IMR-90 (cell line): ENCODE measurements around the gene CDK5RAP2. TPM values are rescaled to one million over a fixed set of nuclear protein-coding genes. Genes with fewer than 3 reads are reported as not detected.
A peak's percentile ranks its signal among the peaks of the same experiment; 100 is the strongest.

ENCODE experiments used
- ATAC-seq: fragments of 200-7000 bp; cut with Tn5 transposase; 2 replicates; pipeline ENCODE4 v1.9.1; 2020; ENCODE audit warnings: low read depth, mild to moderate bottlenecking, moderate library complexity
- BruUV-seq: library from RNA; stranded (reverse); fragments of 400-500 nt; replicated peaks from 2 replicates; lab custom pipeline; 2021; lab: Mats Ljungman, UMichigan
- CTCF ChIA-PET: fragments of 300-600 bp; formaldehyde crosslinking; extraction: SDS; loops from one replicate; lab custom pipeline; 2021; ENCODE audit warnings: antibody characterized with exemption; lab: Yijun Ruan, JAX
- POLR2A ChIA-PET: fragments of 300-600 bp; sonication (Branson Sonifier 250); formaldehyde crosslinking; loops from one replicate; lab custom pipeline; 2022; ENCODE audit warnings: antibody characterized with exemption; ENCODE audit not compliant: unreplicated experiment; lab: Charles Lee
- DNase-seq: peaks from one replicate; pipeline ENCODE4 v3.0.0; 2013
- H2AFZ ChIP-seq: replicated peaks from 2 replicates; pipeline ENCODE3; 2013; ENCODE audit warnings: low read length, mild to moderate bottlenecking; ENCODE audit not compliant: poor library complexity
- H2AK5ac ChIP-seq: 2 replicates; pipeline ENCODE4 v1.6.1; 2013; ENCODE audit warnings: low read depth, low read length, inconsistent platforms
- H2AK9ac ChIP-seq: replicated peaks from 2 replicates; pipeline ENCODE3; 2013; ENCODE audit warnings: mild to moderate bottlenecking, low read depth, low read length, moderate library complexity; ENCODE audit not compliant: poor library complexity
- H2BK120ac ChIP-seq: 2 replicates; pipeline ENCODE4 v1.6.1; 2013; ENCODE audit warnings: low read depth, low read length, inconsistent platforms
- H2BK15ac ChIP-seq: 3 replicates; pipeline ENCODE4 v1.6.1; 2013; ENCODE audit warnings: low read depth, low read length, inconsistent platforms
- H2BK20ac ChIP-seq: 2 replicates; pipeline ENCODE4 v1.6.1; 2013; ENCODE audit warnings: low read depth, mild to moderate bottlenecking, inconsistent platforms, low read length, moderate library complexity
- H2BK5ac ChIP-seq: 2 replicates; pipeline ENCODE4 v1.6.1; 2013; ENCODE audit warnings: mild to moderate bottlenecking, low read depth, low read length, inconsistent platforms; ENCODE audit not compliant: poor library complexity, severe bottlenecking
- H3K14ac ChIP-seq: replicated peaks from 2 replicates; pipeline ENCODE4 v1.6.1; 2013; ENCODE audit warnings: low read depth, low read length, inconsistent platforms
- H3K18ac ChIP-seq: 2 replicates; pipeline ENCODE4 v1.6.1; 2013; ENCODE audit warnings: low read depth, low read length, control low read depth
- H3K23ac ChIP-seq: 2 replicates; pipeline ENCODE4 v1.6.1; 2013; ENCODE audit warnings: low read depth, low read length, inconsistent platforms
- H3K27ac ChIP-seq: 2 replicates; pipeline ENCODE4 v1.5.1; 2013; ENCODE audit warnings: mild to moderate bottlenecking, control low read depth, low read length; ENCODE audit not compliant: insufficient read depth
- H3K27me3 ChIP-seq: 2 replicates; pipeline ENCODE4 v1.6.1; 2013; ENCODE audit warnings: low read length; ENCODE audit not compliant: control insufficient read depth, insufficient read depth
- H3K36me3 ChIP-seq: 2 replicates; pipeline ENCODE4 v1.6.1; 2013; ENCODE audit warnings: low read length, mixed read lengths; ENCODE audit not compliant: control insufficient read depth, insufficient read depth
- H3K4ac ChIP-seq: 2 replicates; pipeline ENCODE4 v1.6.1; 2013; ENCODE audit warnings: low read depth, low read length, inconsistent platforms
- H3K4me1 ChIP-seq: 2 replicates; pipeline ENCODE4 v1.6.1; 2013; ENCODE audit warnings: low read length, mixed read lengths; ENCODE audit not compliant: control insufficient read depth, insufficient read depth
- H3K4me2 ChIP-seq: 2 replicates; pipeline ENCODE4 v1.6.1; 2013; ENCODE audit warnings: low read depth, mild to moderate bottlenecking, control low read depth, low read length, moderate library complexity
- H3K4me3 ChIP-seq: 2 replicates; pipeline ENCODE4 v1.5.1; 2013; ENCODE audit warnings: low read depth, mild to moderate bottlenecking, control low read depth, low read length, moderate library complexity; ENCODE audit not compliant: insufficient read depth
- H3K56ac ChIP-seq: 2 replicates; pipeline ENCODE4 v1.6.1; 2013; ENCODE audit warnings: low read length, inconsistent platforms; ENCODE audit not compliant: insufficient read depth; ENCODE audit errors: extremely low read depth
- H3K79me1 ChIP-seq, 2 experiments: 2 replicates each; pipeline ENCODE4 v1.6.1; 2013; ENCODE audit warnings: low read length in 2 of 2, inconsistent platforms in 1 of 2, low read depth in 1 of 2
- H3K9ac ChIP-seq: 2 replicates; pipeline ENCODE4 v1.6.1; 2013; ENCODE audit warnings: low read depth, low read length, control low read depth
- H3K9me1 ChIP-seq: 2 replicates; pipeline ENCODE4 v1.6.1; 2013; ENCODE audit warnings: low read length, inconsistent platforms; ENCODE audit not compliant: insufficient read depth
- H3K9me3 ChIP-seq: 2 replicates; pipeline ENCODE4 v1.6.1; 2013; ENCODE audit warnings: low read length; ENCODE audit not compliant: control insufficient read depth, insufficient read depth
- H4K20me1 ChIP-seq: 2 replicates; pipeline ENCODE4 v1.6.1; 2013; ENCODE audit warnings: low read length, inconsistent platforms; ENCODE audit not compliant: insufficient read depth
- H4K5ac ChIP-seq: 2 replicates; pipeline ENCODE4 v1.6.1; 2013; ENCODE audit warnings: mild to moderate bottlenecking, low read depth, low read length, control low read depth
- H4K8ac ChIP-seq, 2 experiments: 2 replicates each; pipeline ENCODE4 v1.6.1; 2013; ENCODE audit warnings: low read depth in 2 of 2, low read length in 2 of 2, control low read depth in 1 of 2, inconsistent platforms in 1 of 2
- H4K91ac ChIP-seq: 2 replicates; pipeline ENCODE4 v1.6.1; 2013; ENCODE audit warnings: low read depth, low read length, inconsistent platforms; ENCODE audit not compliant: insufficient read depth
- BHLHE40 ChIP-seq: fragments of 150-350 bp; IDR thresholded peaks from 2 replicates; pipeline ENCODE4 v1.6.1; 2016; ENCODE audit warnings: mild to moderate bottlenecking, low read depth, low read length
- CEBPB ChIP-seq: IDR thresholded peaks from 2 replicates; pipeline ENCODE4 v1.6.1; 2012; ENCODE audit warnings: low read depth, low read length, improper control_type of control experiment
- CHD1 ChIP-seq: IDR thresholded peaks from 2 replicates; pipeline ENCODE4 v1.6.1; 2012; ENCODE audit warnings: low read depth, low read length, improper control_type of control experiment
- ELK1 ChIP-seq: fragments of 150-350 bp; IDR thresholded peaks from 2 replicates; pipeline ENCODE4 v1.6.1; 2016; ENCODE audit warnings: low read depth, mild to moderate bottlenecking, low read length, moderate library complexity, borderline replicate concordance
- FOS ChIP-seq: fragments of 150-350 bp; IDR thresholded peaks from 2 replicates; pipeline ENCODE4 v1.6.1; 2016; ENCODE audit warnings: low read depth, low read length
- MAFK ChIP-seq: IDR thresholded peaks from 2 replicates; pipeline ENCODE4 v1.6.1; 2012; ENCODE audit warnings: low read depth, low read length, improper control_type of control experiment
- MAZ ChIP-seq: IDR thresholded peaks from 2 replicates; pipeline ENCODE4 v1.6.1; 2012; ENCODE audit warnings: low read depth, mild to moderate bottlenecking, low read length, improper control_type of control experiment, moderate library complexity, borderline replicate concordance
- MXI1 ChIP-seq: IDR thresholded peaks from 2 replicates; pipeline ENCODE4 v1.6.1; 2012; ENCODE audit warnings: low read depth, mild to moderate bottlenecking, low read length, moderate library complexity, borderline replicate concordance
- NFE2L2 ChIP-seq: fragments of 150-350 bp; IDR thresholded peaks from 2 replicates; pipeline ENCODE4 v1.6.1; 2016; ENCODE audit warnings: low read depth, mild to moderate bottlenecking, low read length
- RFX5 ChIP-seq: IDR thresholded peaks from 2 replicates; pipeline ENCODE4 v1.8.0; 2012; ENCODE audit warnings: low read depth, mild to moderate bottlenecking, low read length, moderate library complexity
- SMC3 ChIP-seq: fragments of 150-350 bp; IDR thresholded peaks from 2 replicates; pipeline ENCODE4 v1.6.1; 2016; ENCODE audit warnings: low read depth, mild to moderate bottlenecking, antibody characterized with exemption, low read length, moderate library complexity
- USF2 ChIP-seq: fragments of 150-350 bp; IDR thresholded peaks from 2 replicates; pipeline ENCODE4 v1.6.1; 2017; ENCODE audit warnings: mild to moderate bottlenecking, antibody characterized with exemption, low read length, low read depth
- whole genome bisulfite sequencing, 2 experiments: methylation state at CpG; one replicate each; pipeline versions ENCODE4 v1.1.5 to v1.1.7; 2013; ENCODE audit warnings: missing lambda C conversion rate in 2 of 2; ENCODE audit not compliant: insufficient read length in 1 of 2; ENCODE audit errors: extremely low coverage in 2 of 2; 5-methylcytosine and 5-hydroxymethylcytosine counted together
- dilution Hi-C: fragments of 300-500 bp; cut with HindIII; formaldehyde crosslinking; loops from one replicate; pipeline ENCODE4 v1.14.3; 2018; ENCODE audit warnings: low sequenced_read_pairs; ENCODE audit not compliant: unreplicated experiment
- in situ Hi-C: fragments of 300-500 bp; cut with MboI; formaldehyde crosslinking; loops from 3 replicates; pipeline ENCODE4 v1.14.3; 2019; ENCODE audit warnings: low sequenced_read_pairs, inconsistent platforms, mixed read lengths
- intact Hi-C: fragments of 100-400 bp; cut with micrococcal nuclease; formaldehyde crosslinking; loops from 2 replicates; pipeline ENCODE4 v1.10.0; 2022
- polyA plus RNA-seq, 3 experiments: library from polyadenylated mRNA; depleted of rRNA; stranded (reverse); fragments of >200 nt; gene quantifications; 2 replicates each; pipeline ENCODE4 v1.2.3, GENCODE V29; 2012; ENCODE audit warnings: low replicate concordance in 1 of 3
- total RNA-seq: library from RNA; depleted of rRNA; stranded (reverse); fragments of >200 nt; gene quantifications from 2 replicates; pipeline ENCODE4 v1.2.3, GENCODE V29; 2012

CDK5RAP2 gene
- total and polyA plus RNA-seq, 2 of the 4 experiments (the other 2 are of a cell fraction): 29.5 to 31.7 TPM

GRCh38 chr9:120435091-120435490 lies 144.9 kb downstream of the CDK5RAP2 start:
- Histone ChIP-seq H3K4me2 (peak overlapping the region; percentile 55), H4K20me1 (no peaks in the 10 kb centered on the region), H3K4me3 (no peak overlapping the region), H3K27me3 (no peaks in the 10 kb centered on the region), H2BK120ac (peak overlapping the region; percentile 84), H3K14ac (peak overlapping the region; percentile 41; the same call in 1 of the 2 replicates), H3K4me1 (peaks cover 21% of the 10 kb centered on the region), H4K5ac (peak overlapping the region; percentile 87), H3K9ac (peak overlapping the region; percentile 68), H3K27ac (peak overlapping the region; percentile 99), H2BK15ac (peak overlapping the region; percentile 91; the same call in 1 of the 3 replicates), H3K79me1 (peaks cover 18 to 46% of the 10 kb centered on the region in 2 experiments; a peak in 3 of 4 replicates), H2AK5ac (peak overlapping the region; percentile 37; the same call in 1 of the 2 replicates), H2AFZ (no peak overlapping the region), H3K36me3 (peaks cover 10% of the 10 kb centered on the region), H4K91ac (peak overlapping the region; percentile 74), H2AK9ac (no peak overlapping the region), H3K56ac (peak overlapping the region; percentile 75; the same call in 1 of the 2 replicates), H2BK5ac (peak overlapping the region; percentile 87), H3K23ac (peak overlapping the region; percentile 6; the same call in 1 of the 2 replicates), H3K4ac (peak overlapping the region; percentile 67), H2BK20ac (peak overlapping the region; percentile 84), H4K8ac (peak overlapping the region; percentile 59 to 89), H3K18ac (peak overlapping the region; percentile 95), H3K9me3 (no peaks in the 10 kb centered on the region), H3K9me1 (peaks cover 16% of the 10 kb centered on the region)
- no CpG with 5 or more reads among the region's 1 CpG for WGBS, 2 experiments
- CTCF ChIA-PET: no interaction called here
- ATAC-seq (peak; percentile 84), DNase-seq (peak; percentile 91)
- intact Hi-C loops (loop anchor here (2.0 kb wide), 1 partner anchor 68 kb away; no protein-coding TSS in a partner anchor), in situ Hi-C loops (no loop called here), dilution Hi-C loops (no loop called here)
- POLR2A ChIA-PET: no interaction called here
- TF ChIP-seq BHLHE40: no peak
- TF ChIP-seq NFE2L2: no peak
- no peak; the same call in 1 of the 2 replicates for TF ChIP-seq CHD1
- no peak for TF ChIP-seq SMC3
- TF ChIP-seq USF2: no peak
- TF ChIP-seq CEBPB: no peak
- no peak for TF ChIP-seq ELK1
- TF ChIP-seq FOS: peak; percentile 29; the same call in 1 of the 2 replicates
- TF ChIP-seq MAZ: no peak
- TF ChIP-seq MAFK: peak; percentile 19; the same call in 1 of the 2 replicates
- no peak for TF ChIP-seq MXI1
- TF ChIP-seq RFX5: no peak
- BruUV-seq: no TSS peak
